ENCODE measurements around the gene SPINK1.
A peak's percentile ranks its signal among the peaks of the same experiment; 100 is the strongest.
"Not testable (repeated sequence)": the region's sequence is repeated elsewhere in the genome, so short reads cannot be mapped to it uniquely, and the experiment has no call there.

SPINK1 gene

GRCh38 chr5:147876626-147877025, 45.2 kb upstream of the SPINK1 start:
- no peak overlapping the region for H2AFZ ChIP-seq (ENCODE audit: low read length)
- H2BK120ac ChIP-seq (ENCODE audit: low read depth, low read length): no peak overlapping the region
- H4K91ac ChIP-seq (ENCODE audit: low read depth, low read length, poor library complexity): no peak overlapping the region
- no peak overlapping the region for H3K4ac ChIP-seq (ENCODE audit: low read length)
- no peak overlapping the region for H3K14ac ChIP-seq (ENCODE audit: low read length)
- H3K18ac ChIP-seq (ENCODE audit: low read length): no peak overlapping the region
- no peak overlapping the region for H3K4me3 ChIP-seq (ENCODE audit: low read length in 2 of 2)
- no peak overlapping the region for H3K27ac ChIP-seq (replicated peaks; ENCODE audit: low read length)
- no peaks in the 10 kb centered on the region for H3K36me3 ChIP-seq (replicated peaks in 1 of 2; ENCODE audit: control insufficient read depth in 2 of 2, insufficient read depth in 2 of 2, low read length in 2 of 2)
- peaks cover 6 to 9% of the 10 kb centered on the region in 2 donors for H3K4me1 ChIP-seq (ENCODE audit: control insufficient read depth in 2 of 2, insufficient read depth in 1 of 2, low read depth in 1 of 2, low read length in 2 of 2)
- H2BK12ac ChIP-seq (ENCODE audit: low read length): no peak overlapping the region
- H3K79me1 ChIP-seq (ENCODE audit: low read depth, low read length): no peaks in the 10 kb centered on the region
- peaks cover 0 to 2% of the 10 kb centered on the region in 2 donors for H3K9me3 ChIP-seq (replicated peaks in 1 of 2; ENCODE audit: control insufficient read depth in 2 of 2, insufficient read depth in 1 of 2, low read depth in 1 of 2, low read length in 2 of 2)
- no peak overlapping the region for H2AK5ac ChIP-seq (ENCODE audit: low read depth, low read length)
- no CpG with 5 or more reads among the region's 2 CpGs for WGBS, 2 donors (ENCODE audit: extremely low coverage in 2 of 2, insufficient read length in 2 of 2, insufficient replicate concordance in 1 of 2)
- no peak overlapping the region for H3K23ac ChIP-seq (ENCODE audit: low read depth, low read length, poor library complexity)
- H3K27me3 ChIP-seq (ENCODE audit: control insufficient read depth in 3 of 3, insufficient read depth in 3 of 3, low read depth in 1 of 3, low read length in 3 of 3): peaks cover 0 to 12% (median 10%) of the 10 kb centered on the region in 3 experiments
- H3K4me2 ChIP-seq (ENCODE audit: insufficient read depth, low read length, poor library complexity, severe bottlenecking): no peak overlapping the region
- DNase-seq (ENCODE audit: low spot score): no peak
- H4K8ac ChIP-seq (ENCODE audit: low read depth, low read length): no peak overlapping the region
- H3K9ac ChIP-seq (ENCODE audit: low read depth, low read length, poor library complexity): no peak overlapping the region
- H2BK15ac ChIP-seq (ENCODE audit: low read length): no peak overlapping the region
- no peak overlapping the region for H2BK5ac ChIP-seq (ENCODE audit: low read length)

GRCh38 chr5:147876141-147876540, 44.7 kb upstream of the SPINK1 start:
- Histone ChIP-seq H3K14ac (ENCODE audit: low read length) (no peak overlapping the region), H2BK5ac (ENCODE audit: low read length) (no peak overlapping the region), H3K27ac (replicated peaks; ENCODE audit: low read length) (no peak overlapping the region), H3K9me3 (replicated peaks in 1 of 2; ENCODE audit: control insufficient read depth in 2 of 2, insufficient read depth in 1 of 2, low read depth in 1 of 2, low read length in 2 of 2) (peaks cover 0 to 2% of the 10 kb centered on the region in 2 donors), H3K36me3 (replicated peaks in 1 of 2; ENCODE audit: control insufficient read depth in 2 of 2, insufficient read depth in 2 of 2, low read length in 2 of 2) (no peaks in the 10 kb centered on the region), H3K4ac (ENCODE audit: low read length) (no peak overlapping the region), H2AFZ (ENCODE audit: low read length) (no peak overlapping the region), H4K91ac (ENCODE audit: low read depth, low read length, poor library complexity) (no peak overlapping the region), H3K79me1 (ENCODE audit: low read depth, low read length) (no peaks in the 10 kb centered on the region), H3K4me1 (ENCODE audit: control insufficient read depth in 2 of 2, insufficient read depth in 1 of 2, low read depth in 1 of 2, low read length in 2 of 2) (peaks cover 6 to 9% of the 10 kb centered on the region in 2 donors), H3K27me3 (ENCODE audit: control insufficient read depth in 3 of 3, insufficient read depth in 3 of 3, low read depth in 1 of 3, low read length in 3 of 3) (peaks cover 0 to 12% (median 10%) of the 10 kb centered on the region in 3 experiments), H3K23ac (ENCODE audit: low read depth, low read length, poor library complexity) (no peak overlapping the region), H2BK12ac (ENCODE audit: low read length) (no peak overlapping the region), H2BK120ac (ENCODE audit: low read depth, low read length) (no peak overlapping the region), H3K4me2 (ENCODE audit: insufficient read depth, low read length, poor library complexity, severe bottlenecking) (no peak overlapping the region), H3K4me3 (ENCODE audit: low read length in 2 of 2) (no peak overlapping the region), H4K8ac (ENCODE audit: low read depth, low read length) (no peak overlapping the region), H2BK15ac (ENCODE audit: low read length) (no peak overlapping the region), H3K18ac (ENCODE audit: low read length) (no peak overlapping the region), H3K9ac (ENCODE audit: low read depth, low read length, poor library complexity) (no peak overlapping the region), H2AK5ac (ENCODE audit: low read depth, low read length) (no peak overlapping the region)
- DNase-seq (ENCODE audit: low spot score): no peak

DNA sequence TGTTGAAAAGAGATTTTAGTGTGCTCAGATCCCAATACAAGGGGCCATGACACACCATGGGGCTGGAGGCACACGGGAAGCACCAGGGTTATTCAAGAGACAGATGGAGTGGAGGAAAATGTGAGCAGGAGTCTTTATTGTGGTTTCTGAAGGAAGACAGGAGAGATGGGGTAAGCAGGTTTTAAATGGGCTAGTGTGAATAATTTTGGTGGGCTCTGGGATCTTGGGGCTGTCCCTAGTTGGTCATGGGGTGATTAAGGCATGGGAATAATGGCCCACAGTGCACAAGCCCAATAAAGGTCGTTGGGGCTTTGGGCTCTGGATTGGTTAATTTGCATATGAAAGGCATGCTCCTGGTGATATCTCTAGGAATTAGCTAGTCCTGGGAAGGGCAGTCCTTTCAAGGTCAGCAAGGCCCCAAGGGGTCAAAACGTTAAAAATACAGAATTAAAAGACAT, 43.5 kb upstream of the SPINK1 start:
- Histone ChIP-seq H2BK12ac (ENCODE audit: low read length) (no peak overlapping the region), H3K79me1 (ENCODE audit: low read depth, low read length) (no peaks in the 10 kb centered on the region), H2BK120ac (ENCODE audit: low read depth, low read length) (no peak overlapping the region), H2BK15ac (ENCODE audit: low read length) (no peak overlapping the region), H3K4me2 (ENCODE audit: insufficient read depth, low read length, poor library complexity, severe bottlenecking) (peak overlapping the region; percentile 23), H3K9me3 (replicated peaks in 1 of 2; ENCODE audit: control insufficient read depth in 2 of 2, insufficient read depth in 1 of 2, low read depth in 1 of 2, low read length in 2 of 2) (peaks cover 0 to 2% of the 10 kb centered on the region in 2 donors), H3K27me3 (ENCODE audit: control insufficient read depth in 3 of 3, insufficient read depth in 3 of 3, low read depth in 1 of 3, low read length in 3 of 3) (peaks cover 0 to 12% (median 10%) of the 10 kb centered on the region in 3 experiments), H2AFZ (ENCODE audit: low read length) (no peak overlapping the region), H3K4me3 (ENCODE audit: low read length in 2 of 2) (no peak overlapping the region), H3K23ac (ENCODE audit: low read depth, low read length, poor library complexity) (no peak overlapping the region), H3K4me1 (ENCODE audit: control insufficient read depth in 2 of 2, insufficient read depth in 1 of 2, low read depth in 1 of 2, low read length in 2 of 2) (peaks cover 6 to 9% of the 10 kb centered on the region in 2 donors), H3K36me3 (replicated peaks in 1 of 2; ENCODE audit: control insufficient read depth in 2 of 2, insufficient read depth in 2 of 2, low read length in 2 of 2) (no peaks in the 10 kb centered on the region), H2BK5ac (ENCODE audit: low read length) (no peak overlapping the region), H3K9ac (ENCODE audit: low read depth, low read length, poor library complexity) (no peak overlapping the region), H2AK5ac (ENCODE audit: low read depth, low read length) (no peak overlapping the region), H3K4ac (ENCODE audit: low read length) (no peak overlapping the region), H4K8ac (ENCODE audit: low read depth, low read length) (no peak overlapping the region), H3K27ac (replicated peaks; ENCODE audit: low read length) (no peak overlapping the region), H3K18ac (ENCODE audit: low read length) (no peak overlapping the region), H4K91ac (ENCODE audit: low read depth, low read length, poor library complexity) (no peak overlapping the region), H3K14ac (ENCODE audit: low read length) (no peak overlapping the region)
- no CpG with 5 or more reads among the region's 3 CpGs for WGBS, 2 donors (ENCODE audit: extremely low coverage in 2 of 2, insufficient read length in 2 of 2, insufficient replicate concordance in 1 of 2)
- DNase-seq (ENCODE audit: low spot score): no peak

GRCh38 chr5:147874118-147874875, 42.8 kb upstream of the SPINK1 start:
- not testable (repeated sequence) for H2AK5ac ChIP-seq (ENCODE audit: low read depth, low read length); DNase-seq (ENCODE audit: low spot score); H3K9ac ChIP-seq (ENCODE audit: low read depth, low read length, poor library complexity); H2BK15ac ChIP-seq (ENCODE audit: low read length); H3K18ac ChIP-seq (ENCODE audit: low read length); H3K79me1 ChIP-seq (ENCODE audit: low read depth, low read length); H4K91ac ChIP-seq (ENCODE audit: low read depth, low read length, poor library complexity); H3K14ac ChIP-seq (ENCODE audit: low read length); H2BK120ac ChIP-seq (ENCODE audit: low read depth, low read length); H3K4me1 ChIP-seq (ENCODE audit: control insufficient read depth in 2 of 2, insufficient read depth in 1 of 2, low read depth in 1 of 2, low read length in 2 of 2); H4K8ac ChIP-seq (ENCODE audit: low read depth, low read length); H2BK5ac ChIP-seq (ENCODE audit: low read length); H3K27ac ChIP-seq (replicated peaks; ENCODE audit: low read length); H3K23ac ChIP-seq (ENCODE audit: low read depth, low read length, poor library complexity); H2AFZ ChIP-seq (ENCODE audit: low read length); H3K36me3 ChIP-seq (replicated peaks in 1 of 2; ENCODE audit: control insufficient read depth in 2 of 2, insufficient read depth in 2 of 2, low read length in 2 of 2); H3K9me3 ChIP-seq (replicated peaks in 1 of 2; ENCODE audit: control insufficient read depth in 2 of 2, insufficient read depth in 1 of 2, low read depth in 1 of 2, low read length in 2 of 2); H3K4me3 ChIP-seq (ENCODE audit: low read length in 2 of 2); H2BK12ac ChIP-seq (ENCODE audit: low read length); H3K4ac ChIP-seq (ENCODE audit: low read length)
- Histone ChIP-seq H3K4me2 (ENCODE audit: insufficient read depth, low read length, poor library complexity, severe bottlenecking) (peak overlapping the region; percentile 23), H3K27me3 (ENCODE audit: control insufficient read depth in 3 of 3, insufficient read depth in 3 of 3, low read depth in 1 of 3, low read length in 3 of 3) (peaks cover 0 to 12% (median 10%) of the 10 kb centered on the region in 3 experiments)
- 90% methylated on average over 2 of the region's 8 CpGs; no CpG with 5 or more reads in 1 of the 2 donors for WGBS, 2 donors (ENCODE audit: extremely low coverage in 2 of 2, insufficient read length in 2 of 2, insufficient replicate concordance in 1 of 2)

Data from neuronal stem cell (in vitro differentiated cells).